HG02973 (cell line): ENCODE data around the gene SMCO2.

Source experiments
- ATAC-seq: cut with Tn5 transposase; IDR thresholded peaks from one replicate; pipeline ENCODE4 v1.9.1; 2021; ENCODE audit warnings: moderate library complexity; ENCODE audit not compliant: unreplicated experiment

SMCO2 gene

DNA sequence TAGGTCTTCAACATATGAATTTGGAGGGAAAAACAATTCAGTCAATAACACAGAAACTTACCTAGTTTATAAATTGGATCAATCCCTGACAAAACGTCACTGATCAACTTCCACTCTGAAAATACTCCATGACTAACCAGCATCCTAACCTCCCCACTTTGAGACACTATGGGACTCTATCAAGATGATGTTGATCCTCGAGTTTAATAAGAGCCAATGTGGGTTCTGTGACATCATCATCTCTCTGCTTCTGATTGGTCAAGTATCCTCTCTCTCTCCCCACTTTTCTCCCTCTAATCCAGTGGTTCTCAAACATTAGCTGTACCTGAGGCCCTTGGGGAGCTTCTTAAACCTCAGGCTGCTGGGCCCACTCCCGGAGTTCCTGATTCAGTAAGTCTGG lies at the start of gene SMCO2:
Gene SMCO2 (plus strand): TSS at position 301 of the 400 bp plus-strand sequence. CDS start 23,896 bp downstream, outside the sequence.
- no peak for ATAC-seq

DNA sequence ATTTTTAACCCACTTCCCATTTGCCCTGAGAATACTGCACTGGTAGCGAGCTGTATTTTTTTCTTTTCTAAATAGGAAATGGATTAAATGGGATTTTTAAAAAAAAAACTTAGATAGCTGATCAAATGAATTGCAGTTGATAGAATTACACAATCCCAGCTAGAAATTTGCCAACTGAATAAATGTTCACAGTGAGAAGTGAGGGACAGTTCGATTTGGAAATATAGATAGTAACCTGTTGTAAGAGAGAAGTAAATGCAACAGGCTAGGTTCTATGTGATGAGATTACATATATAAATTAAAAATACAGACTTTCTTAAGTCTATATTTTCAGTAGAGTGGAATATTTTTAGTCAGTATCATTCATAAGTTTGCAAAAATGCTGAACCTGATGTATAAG lies 48.1 kb upstream of the SMCO2 start:
- no peak for ATAC-seq

DNA sequence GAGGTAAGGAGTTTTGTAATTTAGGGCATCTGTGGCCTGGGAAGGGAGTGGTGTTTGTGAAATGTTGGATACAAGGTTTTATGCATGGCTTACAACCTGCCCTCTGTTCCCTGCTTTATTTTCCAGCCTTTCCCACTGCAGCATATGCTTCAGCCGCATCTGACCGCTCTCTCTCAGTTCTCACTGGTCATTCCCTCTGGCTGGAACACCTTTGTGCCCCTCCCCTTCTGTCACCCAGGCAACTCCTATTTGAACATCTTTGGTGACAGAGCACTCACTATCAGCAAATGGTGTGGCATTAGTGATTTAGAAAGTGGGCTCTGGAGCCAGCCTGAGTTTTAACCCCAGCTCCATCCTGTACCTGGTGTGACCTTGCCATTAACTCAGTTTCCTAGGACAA lies 47.5 kb upstream of the SMCO2 start:
- no peak for ATAC-seq

DNA sequence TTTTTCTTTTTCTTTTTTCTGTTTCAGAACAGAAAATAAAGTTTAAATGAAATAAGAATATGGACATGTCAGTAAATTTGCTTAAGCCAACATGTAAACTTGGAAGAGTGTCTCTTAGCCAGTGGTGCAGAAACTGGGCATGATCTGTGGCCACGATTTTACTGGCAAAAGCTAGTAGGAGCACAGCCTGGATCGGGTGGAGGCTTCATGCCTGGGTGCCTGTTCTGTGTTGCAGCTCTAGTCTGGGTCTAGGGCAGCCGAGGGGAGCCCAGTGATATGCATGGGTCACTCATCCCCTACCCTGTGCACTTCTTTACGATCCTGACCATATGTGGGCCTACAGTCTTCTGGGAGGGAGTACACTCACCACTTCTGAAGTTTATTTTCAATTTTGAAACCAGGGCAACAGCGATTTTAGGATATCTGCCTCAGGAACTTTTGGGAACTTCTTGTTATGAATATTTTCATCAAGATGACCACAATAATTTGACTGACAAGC lies 45.6 kb upstream of the SMCO2 start:
- ATAC-seq = no peak

DNA sequence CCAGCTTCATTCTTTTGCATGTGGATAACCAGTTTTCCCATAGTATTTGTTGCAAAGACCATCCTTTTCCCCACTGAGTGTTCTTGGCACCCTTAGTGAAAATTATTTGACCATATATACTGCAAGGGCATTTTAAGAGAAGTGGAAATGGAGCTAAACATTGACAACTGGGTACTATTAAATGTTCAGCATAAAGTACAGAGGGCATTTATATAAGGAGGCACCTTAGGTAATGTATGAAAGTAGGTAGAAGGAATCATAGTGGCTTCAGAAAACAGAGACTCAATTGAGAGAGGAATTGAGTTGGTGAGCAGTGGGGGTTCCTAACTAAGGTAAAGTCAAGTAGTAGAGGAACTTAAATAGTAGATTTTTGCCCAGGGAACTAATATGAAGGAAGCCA lies 34.5 kb upstream of the SMCO2 start:
- no peak for ATAC-seq

DNA sequence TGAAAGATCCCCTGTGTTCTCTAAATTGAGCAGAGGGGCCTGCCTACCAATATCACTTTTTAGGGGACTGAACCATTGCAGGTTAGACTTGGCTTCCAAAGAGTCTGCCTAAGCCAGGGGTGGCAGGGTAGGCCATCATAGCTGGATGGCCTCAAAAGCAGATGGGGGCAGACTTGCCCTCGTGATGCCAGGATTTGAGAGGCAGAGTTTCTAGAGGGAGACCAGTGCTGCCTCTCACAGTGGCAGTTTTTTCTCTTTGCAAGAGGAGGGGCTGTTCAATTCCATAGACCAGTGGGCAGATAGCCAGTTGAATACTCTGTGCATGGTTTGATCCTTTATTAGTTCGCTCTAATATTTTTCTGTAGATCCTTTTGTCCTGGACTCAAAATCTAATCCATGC lies 23.8 kb upstream of the SMCO2 start:
- no peak for ATAC-seq

DNA sequence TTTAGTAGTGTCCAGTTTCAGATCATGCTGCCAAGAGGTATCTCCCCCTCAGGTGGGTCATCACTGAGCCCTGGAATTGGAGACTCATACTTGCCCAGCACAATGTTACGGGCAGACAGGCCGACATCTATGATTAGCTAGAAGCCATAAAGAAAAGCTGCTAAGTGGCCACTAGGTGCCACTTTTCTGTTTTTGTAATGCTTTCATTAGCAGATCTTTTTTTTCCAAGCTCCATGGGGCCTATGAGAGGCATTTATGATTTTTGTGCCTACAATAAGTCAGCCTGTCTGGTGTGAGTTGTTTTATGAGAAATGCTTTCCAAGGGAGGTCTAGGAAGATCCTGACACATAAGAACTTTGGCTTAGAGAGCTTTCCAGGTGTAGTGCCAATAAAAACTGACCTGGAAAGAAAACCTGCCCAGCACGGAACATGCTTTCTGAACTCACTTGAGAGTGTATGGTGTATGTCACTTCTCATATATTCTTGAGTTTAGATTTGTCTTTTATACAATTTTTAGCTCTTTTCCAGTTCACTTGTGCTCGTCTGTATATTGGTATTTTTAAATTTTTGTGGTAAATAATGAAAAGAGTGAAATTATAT lies 21.8 kb upstream of the SMCO2 start:
- no peak for ATAC-seq

DNA sequence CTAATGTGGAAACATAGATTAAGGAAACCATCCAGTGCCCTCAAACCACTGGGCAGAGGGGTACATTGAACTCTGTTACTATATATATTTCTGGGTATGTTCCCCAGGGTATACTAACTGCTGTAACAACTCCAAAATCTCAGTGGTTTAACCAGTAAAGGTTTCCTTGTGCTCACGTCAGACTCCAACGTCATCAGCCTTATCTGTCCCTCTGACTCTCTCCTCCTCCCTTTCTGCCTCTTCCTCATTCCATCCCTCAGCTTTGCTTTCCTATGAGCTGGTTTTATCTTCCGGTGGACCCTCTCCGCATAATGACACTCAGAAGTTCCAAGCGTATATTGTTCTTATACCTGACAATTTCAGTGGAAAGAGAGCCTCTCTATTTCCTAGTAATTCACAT lies 21.2 kb upstream of the SMCO2 start:
- ATAC-seq = no peak

DNA sequence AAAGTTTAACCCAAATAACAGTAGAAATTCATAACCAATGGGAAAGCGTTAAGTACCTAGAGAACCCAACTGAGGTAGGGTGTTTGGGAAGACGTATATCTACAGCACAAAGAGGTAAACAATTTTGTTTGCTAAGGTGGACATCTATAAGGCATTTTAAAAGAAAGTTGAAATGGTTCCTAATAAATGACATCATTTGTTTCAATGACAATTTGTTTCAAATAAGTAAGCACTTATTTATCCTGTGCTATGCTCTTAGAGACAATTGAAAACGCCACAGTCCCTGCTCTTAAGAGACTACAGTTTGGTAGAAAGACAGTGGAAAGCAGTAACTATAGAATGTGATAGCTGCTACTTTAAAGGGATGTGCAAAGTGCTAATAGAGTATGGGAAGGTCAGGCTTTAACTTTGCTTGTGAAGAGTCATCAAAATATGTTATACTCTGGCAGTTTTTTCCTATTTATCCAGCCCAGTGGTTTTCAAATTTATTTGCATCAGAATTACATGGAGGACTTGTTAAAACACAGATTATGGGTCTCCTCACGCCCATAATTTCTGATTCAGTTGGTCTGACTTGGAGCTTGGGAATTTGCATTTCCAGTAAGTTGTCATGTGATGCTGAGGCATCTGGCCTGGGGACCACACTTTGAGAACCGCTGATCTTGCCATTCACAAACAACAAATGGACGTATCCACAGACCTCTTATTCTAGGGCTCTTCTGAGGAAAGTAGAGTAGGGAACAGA lies 19.6 kb upstream of the SMCO2 start:
- ATAC-seq = no peak

DNA sequence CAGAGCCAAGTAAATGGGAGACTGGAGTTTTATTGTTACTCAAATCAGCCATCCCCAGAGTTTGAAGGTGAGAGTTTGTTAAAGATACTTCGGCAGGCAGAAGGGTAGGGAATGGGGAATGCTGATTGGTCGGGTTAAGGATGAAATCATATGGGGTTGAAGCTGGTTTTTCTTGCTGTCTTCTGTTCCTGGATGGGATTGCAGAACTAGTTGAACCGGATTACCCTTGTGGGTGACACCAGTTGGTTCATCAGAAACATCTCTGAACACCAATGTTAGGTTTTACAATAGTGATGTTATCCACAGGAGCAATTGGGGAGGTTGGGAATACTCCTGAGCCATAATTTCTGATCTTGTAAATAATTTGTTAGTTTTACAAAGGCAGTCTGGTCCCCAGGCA lies 18.7 kb upstream of the SMCO2 start:
- no peak for ATAC-seq

DNA sequence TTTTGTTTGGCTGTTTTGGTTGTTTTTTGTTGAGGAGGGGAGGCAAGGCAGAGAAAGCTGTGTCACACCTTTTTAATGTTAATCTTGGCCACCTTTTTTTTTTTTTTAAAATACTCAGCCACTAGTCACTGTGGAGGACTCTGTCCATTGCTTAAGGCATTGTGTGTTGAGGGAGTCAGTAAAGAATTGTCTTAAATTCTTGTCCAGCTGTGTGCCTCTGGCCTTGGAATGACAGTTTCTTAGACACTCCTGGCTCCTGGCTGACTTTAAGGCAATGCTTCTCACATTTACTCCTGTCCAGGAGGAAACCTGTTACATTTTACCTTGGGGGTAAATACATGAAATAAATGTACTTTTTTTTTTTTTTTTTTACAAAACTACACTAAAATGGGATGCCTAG lies 18.1 kb upstream of the SMCO2 start:
- ATAC-seq = no peak

DNA sequence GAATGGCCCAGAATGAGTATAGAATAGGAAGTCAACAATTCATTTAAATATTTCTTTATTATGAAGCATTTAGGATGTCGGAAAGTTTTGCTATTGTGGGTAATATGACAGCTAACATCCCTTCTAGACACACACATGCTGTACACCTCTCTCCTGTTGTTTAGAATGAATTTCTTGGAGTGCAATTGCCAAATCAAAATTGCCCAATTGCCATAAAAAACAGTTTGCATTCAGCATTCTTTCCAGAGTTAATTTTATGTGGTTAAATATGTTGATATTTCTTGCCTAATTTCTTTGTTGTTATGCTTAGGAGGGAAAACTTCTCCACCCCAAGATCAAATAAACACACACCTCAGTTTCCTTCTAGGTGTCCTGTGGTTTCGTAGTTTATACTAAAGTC lies 16.9 kb upstream of the SMCO2 start:
- no peak for ATAC-seq

DNA sequence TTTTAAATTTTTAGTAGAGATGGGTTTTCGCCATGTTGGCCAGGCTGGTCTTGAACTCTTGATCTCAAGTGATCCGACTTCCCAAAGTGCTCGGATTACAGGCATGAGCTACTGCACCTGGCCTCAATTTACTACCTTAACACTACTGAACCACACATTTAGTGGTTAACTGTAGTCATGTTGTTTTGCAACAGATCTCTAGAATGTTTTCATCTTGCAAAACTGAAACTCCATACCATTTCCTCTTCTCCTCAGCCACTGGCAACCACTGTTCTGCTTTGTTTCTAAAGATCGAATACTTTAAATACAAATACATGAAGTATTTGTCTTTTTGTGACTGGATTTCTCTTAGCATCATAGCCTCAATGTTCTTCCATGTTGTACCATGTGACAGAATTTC lies 15.4 kb upstream of the SMCO2 start:
- ATAC-seq = no peak

DNA sequence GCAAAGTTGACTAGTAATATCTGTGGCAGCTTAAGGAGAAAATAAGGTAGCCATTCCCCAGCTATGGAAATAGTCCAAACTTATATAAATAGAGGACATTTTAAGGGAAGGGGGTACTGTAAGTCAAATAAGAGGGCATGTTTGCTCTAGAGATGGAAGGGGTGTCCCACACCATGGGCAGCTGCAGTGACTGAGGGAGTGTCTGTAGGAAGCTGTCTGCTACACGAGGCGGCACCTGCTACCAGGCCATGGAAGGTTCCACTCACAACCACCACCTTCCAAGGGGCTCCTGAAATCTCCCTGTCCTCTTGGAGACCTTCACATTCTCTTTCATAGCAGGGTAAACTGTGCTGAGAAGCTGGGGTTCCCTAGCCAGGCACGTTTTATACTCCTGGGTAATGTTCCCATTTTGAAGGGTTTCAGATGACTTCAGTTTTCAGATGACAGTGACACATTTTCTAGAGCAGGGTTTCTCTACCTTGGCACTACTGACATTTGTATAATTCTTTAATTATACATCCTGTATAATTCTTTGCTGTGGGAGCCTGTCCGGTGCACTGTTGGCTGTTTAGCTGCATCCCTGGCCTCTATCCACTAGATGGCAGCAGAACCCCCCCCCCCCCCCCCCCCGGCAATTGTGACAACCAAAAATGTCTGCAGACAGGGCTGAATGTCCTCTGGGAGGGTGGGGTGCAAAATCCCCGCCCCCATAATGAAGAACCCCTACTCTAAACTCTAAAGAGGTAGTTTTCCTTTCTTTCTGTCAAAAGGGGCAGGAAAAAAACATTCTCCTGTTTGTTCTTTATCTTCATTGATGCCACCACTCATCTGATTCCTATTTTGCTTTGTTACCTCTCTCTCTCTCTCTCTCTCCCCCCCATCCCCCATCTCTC lies 11.6 kb upstream of the SMCO2 start:
- ATAC-seq = no peak

DNA sequence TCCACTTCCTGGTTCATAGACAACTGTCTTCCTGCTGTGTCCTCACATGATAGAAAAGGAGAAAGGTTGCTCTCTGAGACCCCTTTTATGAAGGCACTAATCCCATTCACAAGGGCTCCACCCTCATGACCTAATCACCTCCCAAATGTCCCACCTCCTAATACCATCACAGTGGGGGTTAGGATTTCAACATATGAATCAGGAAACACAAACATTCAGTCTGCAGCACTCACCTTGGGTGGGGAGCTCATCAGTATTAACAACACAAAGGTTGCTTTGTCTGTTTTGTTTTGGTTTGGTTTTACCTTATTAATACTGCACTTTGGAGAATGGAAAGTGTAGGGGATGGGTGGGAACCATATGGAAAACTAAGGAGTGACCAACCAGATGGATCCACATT lies 10.5 kb upstream of the SMCO2 start:
- ATAC-seq = no peak

DNA sequence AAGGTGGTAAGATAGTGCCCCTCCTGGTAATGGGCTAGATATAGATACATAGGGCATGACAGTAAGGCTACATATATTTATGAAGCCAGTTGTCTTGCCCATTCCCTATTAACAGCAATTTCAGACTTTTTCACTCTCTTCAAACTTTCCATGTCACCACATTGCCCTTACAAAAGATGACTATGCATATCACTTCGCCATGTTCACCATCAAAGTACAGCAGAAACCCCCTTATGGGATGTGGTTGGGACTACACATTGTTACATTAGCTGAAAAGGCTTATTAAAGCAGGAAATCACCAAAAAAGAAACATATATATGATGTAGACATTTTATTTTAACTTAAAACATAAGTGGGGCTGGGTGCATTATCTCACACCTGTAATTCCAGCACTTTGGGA lies 9.8 kb upstream of the SMCO2 start:
- no peak for ATAC-seq

DNA sequence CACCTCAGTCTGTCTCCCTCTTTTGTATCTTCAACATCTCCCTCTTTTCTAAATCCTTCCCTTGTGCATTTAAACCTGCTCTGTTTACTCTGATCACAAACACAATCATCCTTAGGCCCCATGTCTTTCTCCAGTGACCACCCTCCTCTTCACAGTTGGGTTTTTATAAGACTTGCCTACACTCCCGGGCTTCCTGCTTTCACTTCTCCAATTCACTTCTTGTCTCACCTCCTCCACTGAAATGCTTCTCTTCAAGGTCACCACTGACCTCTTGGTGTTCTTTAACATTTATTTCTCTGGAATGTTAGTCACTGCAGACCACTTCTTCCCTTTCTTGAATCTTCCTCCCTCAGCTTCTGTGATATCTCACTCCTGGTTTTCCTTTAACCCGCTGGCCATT lies 8.7 kb upstream of the SMCO2 start:
- ATAC-seq = no peak

DNA sequence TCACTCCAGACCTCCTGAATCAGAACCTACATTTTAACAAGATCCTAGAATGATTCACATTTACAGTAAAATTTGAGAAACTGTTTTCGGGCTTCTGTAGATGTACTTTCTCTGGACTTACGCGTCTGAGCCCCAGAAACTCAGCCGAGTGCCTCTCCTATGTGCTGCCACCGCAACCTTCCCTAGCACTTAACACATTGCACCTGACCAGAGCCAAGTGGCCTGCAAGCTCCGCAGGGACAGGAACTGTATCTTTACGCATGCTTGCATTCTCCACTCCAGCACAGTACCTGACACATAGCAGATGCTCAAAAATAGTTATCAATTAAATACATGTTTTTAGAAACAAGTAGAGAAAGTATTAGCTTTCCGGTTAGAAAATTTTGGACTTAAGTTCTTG lies 1.2 kb downstream of the SMCO2 start:
- ATAC-seq = no peak

DNA sequence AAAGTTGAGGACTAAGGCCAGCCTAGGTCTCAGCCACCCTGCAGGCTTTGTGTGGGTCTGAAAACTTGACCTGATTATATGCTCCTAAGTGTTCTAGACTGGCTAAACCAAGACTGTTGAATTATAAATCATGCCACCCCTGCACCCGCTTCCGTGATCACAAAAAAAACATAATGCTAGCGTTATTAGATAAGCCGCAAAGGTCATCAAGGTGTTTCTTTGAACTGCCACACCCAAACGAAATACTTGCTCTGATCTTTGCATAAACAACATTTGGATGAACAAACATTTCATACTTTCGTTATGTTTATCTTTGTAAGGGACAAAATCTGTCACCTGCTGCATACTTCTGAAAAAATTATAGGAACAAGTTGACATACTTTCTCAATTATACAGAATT lies 2.5 kb downstream of the SMCO2 start:
- ATAC-seq = no peak

DNA sequence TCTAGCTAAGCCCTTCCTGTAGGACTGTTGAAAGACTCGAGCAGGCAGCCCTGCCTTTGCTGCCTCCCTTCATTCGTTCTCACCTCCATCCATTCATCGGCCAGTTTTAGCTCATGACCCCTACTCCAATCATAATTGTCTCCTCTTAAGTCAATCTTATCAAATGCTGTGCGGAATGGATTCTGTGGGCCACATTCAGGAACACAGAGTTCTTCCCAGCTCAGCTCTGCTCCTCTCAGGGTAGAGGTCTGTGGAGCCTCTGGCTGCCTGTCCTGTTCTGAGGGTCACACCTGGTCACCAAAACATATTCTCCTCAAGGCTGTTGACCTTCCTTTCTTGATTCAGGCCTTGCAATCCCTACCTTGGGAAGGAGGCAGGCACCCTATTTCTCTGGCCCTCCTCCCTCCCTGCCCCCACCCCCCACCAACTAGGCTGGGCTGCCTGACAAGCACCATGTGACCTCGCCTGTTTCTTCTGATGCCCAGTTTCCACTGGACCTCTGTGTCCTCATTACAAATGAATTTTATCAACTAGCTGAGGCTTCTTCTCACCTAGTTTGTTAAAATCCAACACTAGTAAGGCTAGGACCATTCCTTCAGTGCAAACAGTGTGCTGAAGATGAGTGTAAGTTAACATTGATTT lies 3.5 kb downstream of the SMCO2 start:
- ATAC-seq = no peak
